Nephron progenitor cell (in vitro differentiated cells): ENCODE data around the gene PAQR5.

Experiments used
- DNase-seq: peaks from one replicate; pipeline ENCODE4 v3.0.0; 2021
- H3K27ac Mint-ChIP-seq: 2 replicates; pipeline ENCODE4 v1.8.0; 2021; ENCODE audit warnings: mild to moderate bottlenecking, moderate library complexity, mixed read lengths
- H3K27me3 Mint-ChIP-seq: 2 replicates; pipeline ENCODE4 v1.8.0; 2021; ENCODE audit warnings: mild to moderate bottlenecking, low read depth, mixed read lengths; ENCODE audit not compliant: poor library complexity
- H3K36me3 Mint-ChIP-seq: 2 replicates; pipeline ENCODE4 v1.8.0; 2021; ENCODE audit warnings: low read depth, mixed read lengths
- H3K4me1 Mint-ChIP-seq: 2 replicates; pipeline ENCODE4 v1.8.0; 2021; ENCODE audit warnings: mixed read lengths
- H3K4me3 Mint-ChIP-seq: 2 replicates; pipeline ENCODE4 v1.8.0; 2021; ENCODE audit warnings: mild to moderate bottlenecking, moderate library complexity, mixed read lengths
- H3K9me3 Mint-ChIP-seq: 2 replicates; pipeline ENCODE4 v1.8.0; 2021; ENCODE audit warnings: mild to moderate bottlenecking, moderate library complexity, mixed read lengths
- CTCF ChIP-seq: fragments of 200-600 bp; sonication (generic); IDR thresholded peaks from 2 replicates; pipeline ENCODE4 v1.5.0; 2021; ENCODE audit warnings: antibody characterized with exemption

PAQR5 gene

DNA sequence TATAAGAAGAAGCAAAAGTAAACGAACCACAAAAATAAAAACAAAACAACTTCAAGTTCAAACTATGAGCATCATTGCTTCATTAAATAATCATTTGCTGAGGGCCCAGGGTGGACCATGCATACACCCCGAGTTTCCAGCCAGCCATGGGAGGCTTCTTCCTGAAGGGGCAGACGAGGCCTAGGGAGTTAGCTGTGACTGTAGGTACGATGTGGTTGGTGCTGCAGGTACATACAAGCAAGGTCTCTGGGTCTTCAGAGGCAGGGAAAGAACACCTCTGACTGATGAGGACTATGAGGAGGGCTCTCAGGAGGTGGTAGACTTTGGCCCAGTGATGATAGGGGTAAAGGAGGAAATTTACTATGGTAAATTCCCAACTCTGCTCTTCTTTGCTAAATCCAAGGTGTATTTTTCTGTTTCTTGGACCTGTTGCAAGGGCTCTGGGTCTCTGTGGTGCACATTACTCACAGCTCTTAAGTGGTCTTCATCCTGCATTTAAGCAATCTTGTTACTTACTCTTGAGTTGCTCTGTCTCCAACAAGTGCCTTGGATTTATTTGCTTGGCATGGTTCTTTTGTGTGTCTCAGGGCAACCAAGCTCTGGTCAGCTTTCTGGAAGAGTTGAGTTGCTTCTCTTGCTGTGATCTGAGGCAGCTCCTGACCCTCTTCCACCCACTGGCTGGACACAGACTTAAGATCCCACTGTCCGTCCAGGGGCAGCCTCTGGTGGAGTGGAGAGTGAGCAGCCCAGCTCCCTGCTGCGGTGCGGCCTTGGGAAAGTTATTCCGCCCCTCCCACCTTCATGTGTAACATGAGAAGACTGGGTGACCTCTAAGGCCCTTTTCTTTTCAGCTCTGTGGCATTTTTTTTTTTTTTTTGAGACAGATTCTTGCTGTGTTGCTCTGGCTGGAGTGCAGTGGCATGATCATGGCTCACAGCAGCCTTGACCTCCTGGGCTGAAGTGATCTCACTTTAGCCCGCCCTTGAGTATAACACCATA, 59.4 kb downstream of the PAQR5 start:
- peaks cover 10% of the 10 kb centered on the region for H3K27me3 Mint-ChIP-seq
- peak; percentile 58 for DNase-seq
- H3K9me3 Mint-ChIP-seq = peaks cover 8% of the 10 kb centered on the region
- H3K4me1 Mint-ChIP-seq = peaks cover 28% of the 10 kb centered on the region
- no peaks in the 10 kb centered on the region for H3K36me3 Mint-ChIP-seq
- no peak for TF ChIP-seq CTCF
- peak overlapping the region; percentile 28 for H3K4me3 Mint-ChIP-seq
- H3K27ac Mint-ChIP-seq = no peak overlapping the region

GRCh38 chr15:69358850-69359249, 60.1 kb downstream of the PAQR5 start:
- Mint-ChIP-seq H3K36me3 (no peaks in the 10 kb centered on the region), H3K4me3 (no peak overlapping the region), H3K27ac (no peak overlapping the region), H3K4me1 (peaks cover 28% of the 10 kb centered on the region), H3K9me3 (peaks cover 8% of the 10 kb centered on the region), H3K27me3 (peaks cover 10% of the 10 kb centered on the region)
- no peak for DNase-seq
- TF ChIP-seq CTCF = no peak

DNA sequence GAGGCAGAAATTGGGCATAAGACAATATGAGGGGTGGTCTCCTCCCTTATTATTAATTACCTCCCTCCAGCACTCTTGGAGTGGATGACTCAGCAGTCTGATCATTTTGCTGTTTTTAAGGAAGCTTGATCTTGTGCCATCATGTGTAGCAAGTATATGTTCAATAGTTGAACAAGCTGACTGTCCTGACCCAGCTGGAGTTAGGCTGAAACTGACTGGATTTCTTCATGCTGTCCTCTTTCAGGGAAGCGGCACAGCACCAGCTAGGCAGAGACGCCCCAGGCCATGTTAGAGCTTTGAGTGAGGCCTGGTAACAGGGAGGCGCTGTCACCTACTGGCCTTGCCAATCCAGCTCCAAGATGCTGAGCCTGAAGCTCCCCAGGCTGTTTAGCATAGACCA, 61.0 kb downstream of the PAQR5 start:
- Mint-ChIP-seq H3K27ac (no peak overlapping the region), H3K27me3 (peaks cover 10% of the 10 kb centered on the region)
- no peak for TF ChIP-seq CTCF

DNA sequence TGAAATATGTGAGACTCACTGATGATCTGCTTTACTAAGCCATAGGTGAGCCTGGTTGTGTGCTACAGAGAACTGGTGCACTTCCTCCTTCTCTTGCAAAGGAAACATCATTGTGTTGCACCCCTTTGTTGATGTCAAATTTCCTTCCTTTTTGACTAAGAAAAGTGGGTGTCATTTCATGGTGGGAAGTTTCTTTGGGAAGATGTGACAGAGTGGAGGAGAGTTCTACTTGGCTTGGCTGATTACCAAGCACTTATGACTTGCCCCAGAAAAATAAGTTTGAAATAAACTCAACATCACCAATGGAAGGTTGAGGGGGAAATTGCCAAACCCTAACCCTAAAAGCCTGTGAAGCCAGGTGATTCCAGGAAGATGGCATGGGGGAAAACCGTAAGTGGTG, 61.9 kb downstream of the PAQR5 start:
- no peak overlapping the region for H3K27ac Mint-ChIP-seq
- no peak overlapping the region for H3K4me3 Mint-ChIP-seq
- peaks cover 8% of the 10 kb centered on the region for H3K9me3 Mint-ChIP-seq
- no peak for TF ChIP-seq CTCF
- H3K4me1 Mint-ChIP-seq = peaks cover 28% of the 10 kb centered on the region
- H3K27me3 Mint-ChIP-seq = peaks cover 10% of the 10 kb centered on the region
- H3K36me3 Mint-ChIP-seq = no peaks in the 10 kb centered on the region
- no peak for DNase-seq

More for the DNA sequence above, 61.0 kb downstream of the PAQR5 start:
- Mint-ChIP-seq H3K9me3 (peaks cover 8% of the 10 kb centered on the region), H3K4me1 (peaks cover 28% of the 10 kb centered on the region), H3K36me3 (no peaks in the 10 kb centered on the region), H3K4me3 (no peak overlapping the region)
- DNase-seq = no peak

DNA sequence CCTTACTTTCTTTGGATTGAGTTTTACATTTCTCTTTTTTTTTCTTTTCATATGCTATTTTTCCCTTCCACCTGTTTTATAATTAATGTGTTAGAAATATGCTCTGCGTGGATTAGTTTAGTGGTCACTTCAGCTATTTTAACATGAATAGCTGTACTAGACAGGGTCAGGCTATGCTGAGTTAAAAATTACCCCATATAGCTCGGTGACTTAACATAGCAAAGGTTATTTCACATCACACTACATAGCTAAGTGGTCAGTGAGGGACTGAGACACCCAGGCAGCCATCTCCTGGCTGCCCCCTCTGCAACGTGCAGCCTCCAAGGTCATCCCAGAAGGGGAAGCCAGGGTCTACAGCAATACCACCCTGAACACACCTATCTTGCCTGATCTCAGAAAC, 68.5 kb downstream of the PAQR5 start:
- Mint-ChIP-seq H3K27me3 (no peaks in the 10 kb centered on the region), H3K4me3 (no peak overlapping the region), H3K9me3 (peaks cover 20% of the 10 kb centered on the region), H3K27ac (no peak overlapping the region), H3K36me3 (no peaks in the 10 kb centered on the region), H3K4me1 (no peaks in the 10 kb centered on the region)
- no peak for TF ChIP-seq CTCF
- no peak for DNase-seq

DNA sequence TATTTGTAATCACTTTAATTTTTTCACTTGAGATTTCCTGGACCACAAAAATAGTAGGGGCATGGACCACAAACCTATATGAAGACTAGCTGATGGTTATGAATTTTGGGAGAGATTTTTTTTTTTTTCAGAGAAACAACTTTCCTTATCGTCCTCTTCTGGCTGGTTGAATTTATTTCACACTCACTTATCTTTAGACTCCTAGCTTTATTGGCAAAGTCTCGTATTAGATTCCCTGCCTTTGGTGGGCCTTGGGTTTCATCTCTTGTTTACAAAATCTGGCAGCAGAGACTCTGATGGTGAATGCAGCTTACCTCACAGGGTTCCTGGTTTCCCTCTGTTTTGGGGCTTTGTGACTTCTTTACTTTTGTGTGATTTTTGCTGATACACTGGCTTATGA, 70.9 kb downstream of the PAQR5 start:
- Mint-ChIP-seq H3K4me1 (no peaks in the 10 kb centered on the region), H3K4me3 (no peak overlapping the region), H3K27me3 (no peaks in the 10 kb centered on the region), H3K27ac (no peak overlapping the region), H3K36me3 (peaks cover 6% of the 10 kb centered on the region), H3K9me3 (peaks cover 29% of the 10 kb centered on the region)
- DNase-seq = no peak
- TF ChIP-seq CTCF = no peak
